Raji (cell line): ENCODE measurements around the gene RNASE12.

Source experiments
- POLR2A ChIP-seq: IDR thresholded peaks from 2 replicates; pipeline ENCODE4 v1.6.1; 2011; ENCODE audit warnings: low read depth, low read length, control low read depth; ENCODE audit not compliant: insufficient read depth

RNASE12 gene

DNA sequence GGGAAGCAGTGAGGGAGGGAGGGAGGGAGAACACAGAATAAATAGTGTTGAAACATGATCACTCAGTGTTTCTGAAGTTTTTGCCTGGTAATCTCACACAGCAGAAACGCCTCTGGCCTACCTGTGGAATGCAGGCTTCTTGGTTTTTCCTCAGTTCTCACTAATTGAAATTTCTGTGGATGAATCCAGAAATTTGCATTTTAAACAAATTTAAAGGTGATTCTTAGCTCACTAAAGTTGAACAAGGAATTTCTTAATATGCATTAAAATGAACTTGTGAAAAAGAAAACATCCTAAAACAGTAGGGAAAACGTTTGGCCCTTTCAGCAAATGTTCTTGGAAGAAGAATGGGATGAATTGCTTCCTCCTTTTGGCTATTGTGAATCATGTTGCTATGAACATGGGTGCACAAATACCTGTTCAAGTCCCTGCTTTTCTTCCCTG is 31.7 kb downstream of the RNASE12 start:
- TF ChIP-seq POLR2A = no peak

DNA sequence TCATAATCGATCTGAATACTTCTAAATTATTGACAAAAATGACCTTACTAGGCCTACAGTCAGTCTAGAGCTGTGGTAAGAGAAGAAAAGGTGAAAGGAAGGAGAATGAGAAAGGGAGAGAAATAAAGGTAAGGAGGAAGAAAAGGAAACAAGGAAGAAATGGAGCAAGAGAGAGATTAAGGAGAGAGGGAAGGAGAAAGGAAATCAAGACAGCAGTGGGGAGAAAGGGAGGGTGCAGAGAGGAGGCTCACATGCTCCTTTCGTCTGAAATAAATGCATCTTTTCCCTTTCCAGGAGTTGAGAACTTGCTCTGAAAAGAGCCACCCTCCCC is 34.0 kb downstream of the RNASE12 start:
- no peak for TF ChIP-seq POLR2A

- TF ChIP-seq POLR2A = no peak
Measured at GRCh38 chr14:20556500-20557211, 34.5 kb downstream of the RNASE12 start.

DNA sequence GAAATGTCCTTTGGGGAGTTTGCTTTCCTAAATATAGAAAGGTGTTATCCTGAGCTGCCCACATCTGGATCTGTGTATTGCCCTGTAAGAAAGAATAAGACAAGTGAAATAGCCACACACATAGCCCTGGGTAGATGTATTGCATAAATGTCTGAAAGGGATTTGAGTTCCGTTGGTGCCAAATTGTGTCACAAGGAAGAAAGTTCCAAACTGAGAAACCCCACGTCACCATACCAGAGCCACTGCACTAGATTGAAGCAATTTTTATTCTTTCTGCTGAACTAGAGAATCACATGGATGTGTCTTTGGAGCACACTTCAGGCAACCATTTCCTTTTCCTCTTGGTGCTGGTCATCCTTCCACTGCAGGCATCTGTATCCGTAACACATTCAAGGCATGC is 35.3 kb downstream of the RNASE12 start:
- no peak for TF ChIP-seq POLR2A

DNA sequence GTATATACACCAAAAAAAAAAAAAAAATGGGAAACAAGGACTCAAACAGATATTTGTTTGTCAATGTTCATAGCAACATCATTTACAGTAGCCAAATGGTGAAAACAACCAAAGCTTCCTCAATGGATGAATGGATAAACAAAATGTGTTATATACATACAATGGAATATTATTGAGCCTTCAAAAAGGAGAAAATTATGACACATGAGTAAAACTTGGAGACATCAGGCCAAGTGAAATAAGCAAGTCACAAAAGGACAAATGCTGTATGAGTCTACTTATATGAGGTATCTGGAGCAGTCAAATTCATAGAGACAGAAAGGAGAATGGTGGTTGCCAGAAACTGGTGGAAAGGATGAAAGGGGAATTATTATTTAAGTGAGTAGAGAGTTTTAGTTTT is 38.2 kb downstream of the RNASE12 start:
- no peak for TF ChIP-seq POLR2A

GRCh38 chr14:20551606-20552005 is 39.6 kb downstream of the RNASE12 start:
- TF ChIP-seq POLR2A = no peak

- TF ChIP-seq POLR2A = no peak
Measured at GRCh38 chr14:20550926-20551325, 40.2 kb downstream of the RNASE12 start.

DNA sequence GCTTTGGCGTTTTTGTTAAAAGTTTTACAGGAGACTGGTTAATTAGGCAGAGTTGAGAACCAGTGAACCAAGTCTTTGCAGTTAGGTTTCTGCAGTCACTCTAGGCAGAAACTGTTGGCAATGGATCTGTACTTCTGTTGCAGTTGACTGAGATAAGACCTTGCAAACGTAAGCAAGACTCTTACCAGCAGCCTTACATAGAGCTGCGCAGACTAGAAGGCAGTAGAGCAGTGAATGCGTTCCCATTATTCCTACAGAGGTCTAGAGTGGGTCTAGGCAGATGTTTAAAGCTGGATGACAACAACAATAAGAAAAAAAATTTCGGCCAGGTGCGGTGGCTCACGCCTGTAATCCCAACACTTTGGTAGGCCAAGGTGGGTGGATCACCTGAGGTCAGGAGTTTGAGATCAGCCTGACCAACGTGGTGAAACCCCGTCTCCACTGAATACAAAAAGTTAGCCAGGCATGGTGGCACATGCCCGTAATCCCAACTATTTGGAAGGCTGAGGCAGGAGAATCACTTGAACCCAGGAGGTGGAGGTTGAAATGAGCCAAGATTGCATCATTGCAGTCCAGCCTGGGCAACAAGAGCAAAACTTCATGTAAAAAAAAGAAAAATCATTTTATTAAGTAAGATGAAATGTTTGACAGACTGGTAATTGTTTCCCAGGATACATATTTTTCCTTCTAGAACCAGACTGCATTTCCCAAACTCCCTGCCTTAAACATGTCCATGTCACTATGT is 42.6 kb downstream of the RNASE12 start:
- TF ChIP-seq POLR2A = no peak

- no peak for TF ChIP-seq POLR2A
Measured at GRCh38 chr14:20546877-20547276, 44.3 kb downstream of the RNASE12 start.
